GM21619 (cell line): ENCODE data around the gene HIVEP3.

Experiments
- ATAC-seq: cut with Tn5 transposase; IDR thresholded peaks from one replicate; pipeline ENCODE4 v1.9.1; 2021; ENCODE audit not compliant: unreplicated experiment

The HIVEP3 gene

GRCh38 chr1:41849211-41849759 is 69.4 kb downstream of the HIVEP3 start:
- ATAC-seq = no peak

GRCh38 chr1:41848216-41848952 is 70.3 kb downstream of the HIVEP3 start:
- no peak for ATAC-seq

- ATAC-seq = no peak
Measured at GRCh38 chr1:41847733-41848132, 71.0 kb downstream of the HIVEP3 start.

- no peak for ATAC-seq
Measured at GRCh38 chr1:41846625-41847405, 71.9 kb downstream of the HIVEP3 start.

- ATAC-seq = no peak
Measured at GRCh38 chr1:41844781-41845272, 73.9 kb downstream of the HIVEP3 start.

- ATAC-seq = no peak
Measured at GRCh38 chr1:41844255-41844654, 74.5 kb downstream of the HIVEP3 start.

- ATAC-seq = no peak
Measured at GRCh38 chr1:41842993-41843755, 75.5 kb downstream of the HIVEP3 start.

GRCh38 chr1:41842326-41842725 is 76.4 kb downstream of the HIVEP3 start:
- no peak for ATAC-seq

- no peak for ATAC-seq
Measured at GRCh38 chr1:41840592-41841246, 78.0 kb downstream of the HIVEP3 start.

GRCh38 chr1:41838266-41838665 is 80.5 kb downstream of the HIVEP3 start:
- ATAC-seq = no peak

GRCh38 chr1:41837691-41838090 is 81.0 kb downstream of the HIVEP3 start:
- no peak for ATAC-seq

- ATAC-seq = no peak
Measured at GRCh38 chr1:41835485-41835884, 83.2 kb downstream of the HIVEP3 start.

GRCh38 chr1:41833519-41834000 is 85.2 kb downstream of the HIVEP3 start:
- ATAC-seq = no peak

- ATAC-seq = no peak
Measured at GRCh38 chr1:41830726-41831125, 88.0 kb downstream of the HIVEP3 start.

- no peak for ATAC-seq
Measured at GRCh38 chr1:41827991-41828570, 90.6 kb downstream of the HIVEP3 start.

GRCh38 chr1:41823471-41823870 is 95.3 kb downstream of the HIVEP3 start:
- ATAC-seq = no peak

GRCh38 chr1:41822866-41823265 is 95.9 kb downstream of the HIVEP3 start:
- no peak for ATAC-seq

GRCh38 chr1:41819843-41820242 is 98.9 kb downstream of the HIVEP3 start:
- ATAC-seq = no peak

- no peak for ATAC-seq
Measured at GRCh38 chr1:41819069-41819468, 99.7 kb downstream of the HIVEP3 start.

GRCh38 chr1:41816061-41816460 is 102.7 kb downstream of the HIVEP3 start:
- ATAC-seq = no peak
